OCI-LY1 (cell line): Measurements from ENCODE around the gene SSH3.

Experiments used
- CTCF ChIP-seq: fragments of 200-600 bp; sonication (generic), shearing (Covaris generic); IDR thresholded peaks from 2 replicates; pipeline ENCODE4 v1.5.1; 2017; ENCODE audit warnings: mild to moderate bottlenecking, antibody characterized with exemption, low read length, moderate library complexity, mixed read lengths
- EZH2 ChIP-seq: fragments of 200-600 bp; sonication (generic), shearing (Covaris generic); IDR thresholded peaks from 2 replicates; pipeline ENCODE4 v1.8.0; 2017; ENCODE audit warnings: borderline replicate concordance, mixed run types, mild to moderate bottlenecking, antibody characterized with exemption, low read length, moderate library complexity, mixed read lengths

- TF ChIP-seq CTCF: no peak
- TF ChIP-seq EZH2: no peak
These were observed 41.2 kb upstream of the SSH3 start for GRCh38 chr11:67261946-67262681.
